Measurements from ENCODE around the gene PTPRJ.
"Not testable (repeated sequence)": the region's sequence is repeated elsewhere in the genome, so short reads cannot be mapped to it uniquely, and the experiment has no call there.

PTPRJ gene

DNA sequence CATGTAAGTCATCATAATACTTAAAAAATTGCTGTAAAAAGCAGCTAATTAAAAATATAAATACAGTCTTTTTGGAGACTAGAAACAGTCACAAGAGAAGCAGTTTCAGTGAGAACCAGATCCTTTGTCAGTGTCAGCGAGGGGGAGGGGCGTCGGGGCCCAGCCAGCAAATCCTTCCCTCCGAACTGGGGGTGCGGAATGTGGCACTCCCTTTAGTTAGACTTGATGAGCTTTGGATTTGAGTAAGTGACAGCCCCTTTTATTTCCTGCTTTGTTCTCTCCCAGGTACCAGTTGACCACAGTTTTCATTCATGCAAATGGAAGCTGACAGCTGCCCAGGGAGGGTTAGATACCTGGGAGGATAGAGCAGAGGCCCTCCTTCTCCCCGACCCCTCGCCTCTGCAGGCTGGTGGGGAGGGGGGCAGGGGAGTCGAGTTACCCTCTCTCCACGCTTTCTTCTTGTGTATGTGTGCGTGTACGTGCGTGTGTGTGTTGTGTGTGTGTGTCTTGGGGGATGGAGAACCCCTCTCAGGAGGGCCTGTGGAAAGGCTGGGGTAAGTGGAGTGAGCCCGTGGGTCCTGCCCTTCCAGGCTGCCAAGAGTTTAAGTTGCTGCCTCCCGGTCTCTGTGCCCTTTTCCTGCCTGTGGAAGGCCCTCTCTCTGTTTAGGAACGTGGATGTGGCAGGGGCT is 38.3 kb downstream of the PTPRJ start:
- no peak for DNase-seq

DNA sequence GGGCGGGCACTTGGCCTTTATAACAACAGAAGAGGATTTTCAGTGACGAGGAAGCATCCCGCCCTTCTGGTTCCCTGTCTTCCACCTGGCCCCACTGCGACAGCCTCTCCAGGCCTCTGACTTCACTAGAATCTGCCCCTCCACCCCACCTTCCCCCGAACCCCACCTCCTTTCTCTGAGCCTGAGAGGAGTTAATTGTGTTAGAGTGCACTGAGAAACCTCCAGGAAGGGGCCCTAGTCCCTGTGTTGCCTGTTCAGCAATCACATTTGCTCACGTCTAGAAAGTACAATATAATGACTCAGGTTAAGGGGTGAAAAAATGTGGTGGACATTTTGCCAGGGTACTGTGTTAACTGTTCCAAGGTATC is 38.8 kb downstream of the PTPRJ start:
- DNase-seq: no peak

DNA sequence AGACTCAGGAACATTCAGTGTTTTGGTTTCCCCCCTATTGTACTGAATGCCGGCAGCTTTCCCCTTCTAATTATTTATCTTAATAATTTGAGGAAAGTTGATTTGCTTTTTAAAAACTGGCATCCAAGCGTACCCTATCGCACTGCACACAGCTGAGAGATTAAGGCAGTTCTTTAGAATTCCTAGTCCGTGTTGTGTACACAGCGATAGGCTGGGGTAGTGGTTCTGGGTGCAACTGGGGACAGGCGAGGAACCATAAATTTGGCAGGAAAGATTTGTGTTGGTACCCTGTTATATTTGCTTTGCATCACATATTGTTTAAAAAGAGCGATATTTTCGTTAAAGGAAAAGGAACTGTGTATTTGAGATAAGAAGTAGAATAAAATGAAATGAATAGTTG is 39.2 kb downstream of the PTPRJ start:
- no peak for DNase-seq

DNA sequence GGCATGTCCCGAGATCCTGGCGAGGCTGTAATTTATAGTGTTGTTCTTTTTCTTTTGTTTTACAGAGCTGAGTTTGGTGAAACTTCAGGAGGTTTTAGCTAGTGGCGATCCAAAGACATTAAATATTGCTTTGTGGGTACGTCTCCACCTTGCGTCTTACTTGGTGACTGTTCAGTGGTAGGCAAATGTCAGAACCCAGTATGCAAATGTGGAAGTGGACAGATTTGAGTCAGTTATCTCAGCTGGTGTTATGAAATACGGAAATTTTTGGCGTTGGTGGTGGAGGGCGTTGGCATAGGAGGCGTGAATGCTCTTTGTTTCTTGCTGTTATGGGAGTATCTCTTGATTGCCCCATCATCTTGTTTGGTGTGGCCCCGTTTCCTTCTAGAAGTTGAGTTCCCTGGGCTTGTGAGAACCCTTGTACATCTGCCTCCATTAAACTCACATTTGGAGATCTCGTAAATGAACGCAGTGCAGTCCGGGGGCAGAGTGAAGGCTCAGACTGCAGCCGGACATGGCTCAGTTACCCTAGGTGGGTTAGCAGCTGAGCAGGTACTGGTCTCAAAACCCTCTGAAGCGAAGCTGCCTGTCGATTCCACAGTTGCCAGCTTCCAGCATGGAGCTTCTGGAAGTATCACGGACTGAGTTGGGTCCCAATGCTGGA is 39.9 kb downstream of the PTPRJ start:
- peak in 1 of 2 experiments; percentile 38 for DNase-seq

DNA sequence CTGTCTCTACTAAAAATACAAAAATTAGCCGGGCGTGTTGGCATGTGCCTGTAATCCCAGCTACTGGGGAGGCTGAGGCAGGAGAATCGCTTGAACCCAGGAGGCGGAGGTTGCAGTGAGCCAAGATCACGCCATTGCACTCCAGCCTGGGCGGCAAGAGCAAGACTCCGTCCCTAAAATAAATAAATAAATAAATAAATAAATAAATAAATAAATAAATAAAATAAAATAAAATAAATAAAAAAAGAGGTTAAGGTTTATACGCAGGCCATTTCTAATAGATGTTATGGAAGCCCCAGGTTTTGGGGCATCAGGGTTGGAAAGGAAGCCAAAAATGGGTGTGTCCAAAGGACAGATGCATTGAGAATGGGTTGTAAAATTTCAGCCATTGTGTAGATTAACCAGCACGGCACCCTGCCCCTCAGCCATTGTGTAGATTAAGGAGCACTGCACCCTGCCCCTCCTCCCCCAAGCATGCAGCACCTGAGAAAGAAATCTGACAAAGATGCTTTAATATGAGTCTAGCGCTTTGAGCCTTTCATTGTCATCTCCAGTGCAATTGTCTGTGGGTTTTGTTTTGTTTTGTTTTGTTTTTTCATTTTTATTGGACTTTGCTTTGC is 41.0 kb downstream of the PTPRJ start:
- DNase-seq: not testable (repeated sequence)

DNA sequence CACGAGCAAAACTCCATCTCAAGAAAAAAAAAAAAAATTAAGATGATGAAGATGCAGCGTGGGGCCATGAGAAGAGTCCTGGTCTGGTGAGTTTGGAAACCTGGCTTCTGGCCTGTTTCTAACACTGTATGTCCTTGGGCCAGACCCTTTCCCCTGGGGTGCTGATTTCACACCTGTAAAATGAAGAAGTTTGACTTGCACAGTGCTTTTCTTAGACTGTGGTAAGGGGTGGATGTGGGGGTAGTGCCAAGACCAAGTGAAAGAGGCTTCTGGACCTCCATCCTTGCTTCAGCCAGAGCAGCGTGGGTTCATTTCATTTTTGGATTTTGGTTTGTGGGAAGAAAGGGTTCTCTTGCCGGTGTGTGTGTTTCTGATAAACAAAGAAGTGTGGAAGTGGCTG is 42.1 kb downstream of the PTPRJ start:
- DNase-seq: no peak

DNA sequence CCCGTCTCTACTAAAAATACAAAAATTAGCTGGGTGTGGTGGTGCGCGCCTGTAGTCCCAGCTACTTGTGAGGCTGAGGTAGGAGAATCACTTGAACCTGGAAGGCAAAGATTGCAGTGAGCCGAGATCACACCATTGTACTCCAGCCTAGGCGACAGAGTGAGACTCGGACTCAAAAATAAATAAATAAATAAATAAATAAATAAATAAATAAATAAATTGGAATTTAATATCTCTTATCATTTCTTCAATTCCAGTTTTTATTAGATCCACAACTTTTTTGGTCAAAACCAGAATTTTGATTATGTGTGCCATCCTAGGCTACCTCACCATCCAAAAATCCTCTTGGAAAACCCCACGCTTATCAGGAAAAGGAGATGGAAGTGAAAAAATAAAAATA is 43.2 kb downstream of the PTPRJ start:
- DNase-seq: not testable (repeated sequence)

DNA sequence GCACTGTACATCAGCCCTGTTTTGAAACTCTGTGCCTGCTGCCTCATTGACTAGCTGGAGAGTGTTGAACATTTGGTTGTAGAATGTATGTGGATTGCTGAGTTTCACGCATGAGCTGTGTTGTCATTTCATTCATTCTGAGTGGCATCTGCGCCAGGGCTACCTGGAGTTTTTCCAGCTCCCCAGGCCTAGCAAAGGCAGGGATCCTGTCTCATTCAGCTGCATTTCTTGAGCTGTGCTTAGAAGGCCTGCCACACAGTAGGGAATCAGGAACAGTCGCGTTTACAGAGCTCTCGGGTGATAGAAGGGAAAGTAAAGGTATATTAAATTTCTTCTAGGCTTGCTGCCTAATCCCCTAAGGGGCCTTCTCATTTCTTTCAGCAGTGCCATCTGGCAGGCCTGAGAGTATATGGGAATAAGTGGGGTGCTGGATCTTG is 44.3 kb downstream of the PTPRJ start:
- DNase-seq: no peak

DNA sequence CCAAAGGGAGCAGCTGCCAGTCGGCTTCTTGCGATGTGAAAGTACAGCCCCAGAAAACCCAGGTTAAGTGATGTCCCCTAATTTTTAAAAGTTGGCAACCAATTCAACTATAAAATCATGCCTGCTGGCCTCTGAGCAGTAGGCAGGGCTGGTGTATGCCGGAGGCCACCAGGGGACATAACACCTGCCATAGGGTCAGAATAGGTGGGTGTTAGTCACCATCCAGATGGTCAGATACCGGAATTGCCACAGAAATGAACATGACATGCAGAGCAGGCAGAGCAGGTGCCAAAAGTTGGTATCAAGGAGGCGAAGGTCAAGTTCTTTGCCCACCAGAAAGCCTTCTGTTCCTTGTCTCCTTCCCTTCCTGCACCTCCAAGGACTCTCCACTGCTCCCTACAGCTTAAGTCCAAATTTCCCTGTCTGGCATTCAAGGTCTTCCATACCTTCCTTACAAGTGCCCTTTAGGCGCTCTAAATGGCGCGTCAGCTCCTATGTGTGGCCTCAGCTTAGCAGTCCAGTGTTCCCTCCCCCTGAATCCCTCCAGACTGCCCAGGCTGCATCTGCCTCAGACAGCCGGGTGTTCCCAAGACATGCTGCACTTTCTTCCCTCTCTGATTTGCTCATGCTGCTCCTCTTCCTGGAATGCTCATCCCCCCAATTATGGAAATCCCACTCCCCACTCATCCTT is 45.1 kb downstream of the PTPRJ start:
- DNase-seq: no peak

DNA sequence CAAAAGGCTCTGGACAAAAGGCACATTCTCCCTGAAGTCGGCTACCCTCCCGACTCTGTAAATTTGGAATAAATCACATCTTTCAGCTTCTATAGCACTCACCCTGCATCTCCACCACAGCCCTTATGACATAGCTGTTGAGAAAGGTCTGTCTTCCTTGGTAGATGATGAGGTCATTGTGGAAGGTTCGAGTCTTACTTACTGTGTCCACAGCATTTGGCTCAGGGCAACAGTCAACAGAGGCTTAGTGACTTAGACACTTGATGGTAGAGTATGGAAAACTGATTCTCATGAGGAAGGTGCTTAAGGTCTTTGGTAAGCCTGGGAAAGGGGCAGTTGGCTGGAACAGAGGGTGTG is 45.6 kb downstream of the PTPRJ start:
- no peak for DNase-seq

DNA sequence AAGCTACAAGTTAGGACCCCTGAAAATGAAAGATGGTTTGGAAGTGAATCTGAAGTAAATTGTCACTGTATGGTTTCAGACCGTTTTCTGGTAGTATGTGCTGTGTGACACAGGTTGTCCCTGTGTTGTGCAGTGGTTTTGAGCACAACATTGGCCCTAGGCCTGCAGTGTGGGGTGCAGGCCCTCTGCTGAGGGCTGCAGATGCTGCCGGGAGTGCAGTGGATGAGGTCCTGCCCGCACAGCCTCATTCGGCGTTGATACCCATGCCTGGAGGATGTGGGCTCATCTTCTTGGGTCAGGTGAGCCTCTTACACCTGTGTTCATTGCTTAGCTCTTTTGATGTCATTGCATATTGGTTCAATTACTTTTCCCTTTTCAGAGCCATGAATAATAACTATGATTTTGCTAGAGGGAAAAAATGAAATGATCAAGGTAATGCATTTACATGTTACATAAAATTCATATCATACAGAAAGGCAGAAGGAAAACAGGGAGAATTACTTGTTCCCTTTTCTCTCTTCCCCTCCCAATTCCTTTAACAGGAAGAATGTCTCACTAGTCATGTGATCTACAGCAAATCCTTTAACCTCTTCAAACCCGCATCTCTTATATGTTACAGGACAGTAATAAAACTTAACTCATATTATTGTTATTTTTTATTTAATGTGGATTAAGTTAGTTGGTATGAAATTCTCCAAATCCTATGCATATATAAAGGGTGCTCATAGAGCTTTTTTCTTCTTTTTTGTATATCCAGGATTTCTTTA is 48.7 kb downstream of the PTPRJ start:
- no peak for DNase-seq

DNA sequence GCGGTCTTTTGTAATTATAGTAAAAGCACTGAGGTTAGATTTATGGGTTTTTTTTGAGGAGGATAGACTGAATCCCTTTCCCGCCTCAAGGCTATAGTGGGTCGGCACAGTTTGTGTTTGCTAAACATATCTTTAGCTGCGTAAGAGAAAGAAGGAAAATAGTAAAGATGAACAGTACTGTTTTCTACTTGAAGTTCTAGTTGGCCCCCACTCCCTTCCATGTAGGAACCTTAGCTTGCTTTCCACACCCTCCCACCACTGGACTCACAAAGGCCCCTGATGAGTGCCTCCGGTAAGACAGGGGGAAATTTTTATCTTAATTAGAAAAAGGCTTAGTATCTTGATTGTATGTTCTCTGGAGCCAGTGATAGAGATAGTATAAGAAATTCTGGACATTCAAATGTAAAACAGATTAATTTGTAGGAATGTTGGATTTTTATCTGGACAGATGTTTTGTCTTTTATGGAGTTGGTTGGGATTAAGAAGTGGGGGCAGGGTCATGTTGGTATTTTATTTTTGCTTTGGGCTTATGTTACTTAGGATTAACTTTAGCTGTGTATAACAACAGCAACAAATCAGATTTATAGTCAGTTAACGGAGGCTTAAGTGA is 49.4 kb downstream of the PTPRJ start:
- no peak for DNase-seq

DNA sequence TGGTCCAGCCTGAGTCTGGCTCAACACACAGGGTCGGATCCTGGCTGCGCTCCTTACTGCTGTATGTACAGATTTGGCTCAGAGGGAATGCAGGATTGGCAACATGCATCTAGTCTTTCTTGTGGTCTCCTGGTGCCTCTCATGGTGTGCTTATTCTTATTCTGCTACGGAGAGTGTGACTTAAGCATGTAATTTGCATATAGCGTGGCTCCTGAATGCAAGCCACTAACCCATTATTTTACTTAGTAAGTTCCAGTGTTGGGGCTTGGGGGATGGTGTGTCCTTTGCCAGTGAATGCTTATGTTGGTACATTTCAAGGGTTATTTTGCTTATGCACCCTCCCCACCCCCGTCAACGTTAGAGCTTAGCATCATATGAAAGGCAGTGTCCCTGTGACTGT is 51.2 kb downstream of the PTPRJ start:
- DNase-seq: no peak

DNA sequence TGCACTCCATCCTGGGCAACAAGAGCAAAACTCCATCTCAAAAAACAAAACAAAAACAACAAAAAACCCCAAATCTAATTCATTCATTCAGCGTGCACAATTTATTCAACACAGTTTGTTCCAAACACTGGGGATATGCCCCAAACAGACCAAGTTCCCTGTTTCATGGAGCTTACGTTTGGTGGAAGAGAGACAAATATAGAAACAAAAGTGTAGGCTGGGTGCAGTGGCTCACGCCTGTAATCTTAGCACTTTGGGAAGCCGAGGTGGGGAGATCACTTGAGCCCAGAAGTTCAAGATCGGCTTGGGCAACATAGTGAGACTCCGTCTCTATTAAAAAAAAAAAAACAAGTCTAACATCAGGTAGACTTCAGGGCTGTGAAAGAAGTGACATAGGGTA is 52.4 kb downstream of the PTPRJ start:
- no peak for DNase-seq

DNA sequence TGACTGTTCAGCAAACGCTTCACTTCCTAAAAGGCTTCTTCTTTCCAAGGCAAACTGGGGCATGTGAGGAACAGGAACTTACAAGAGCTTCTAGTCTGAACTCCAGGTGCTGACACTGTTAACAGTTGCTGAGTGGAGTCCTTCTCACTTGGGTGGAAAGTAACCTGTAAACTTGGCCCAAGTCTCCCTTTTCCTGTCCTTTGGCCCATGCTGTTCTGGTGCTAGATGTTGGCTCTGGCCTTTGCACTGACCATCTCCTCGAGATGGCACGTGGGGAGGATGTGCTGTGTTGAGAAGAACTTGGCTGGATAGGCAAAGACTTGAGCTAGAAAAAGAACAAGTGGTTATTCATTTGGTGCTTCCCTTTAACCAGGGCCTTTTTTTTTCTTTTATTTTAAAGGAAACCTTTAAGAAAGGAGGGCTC is 53.6 kb downstream of the PTPRJ start:
- DNase-seq: no peak

DNA sequence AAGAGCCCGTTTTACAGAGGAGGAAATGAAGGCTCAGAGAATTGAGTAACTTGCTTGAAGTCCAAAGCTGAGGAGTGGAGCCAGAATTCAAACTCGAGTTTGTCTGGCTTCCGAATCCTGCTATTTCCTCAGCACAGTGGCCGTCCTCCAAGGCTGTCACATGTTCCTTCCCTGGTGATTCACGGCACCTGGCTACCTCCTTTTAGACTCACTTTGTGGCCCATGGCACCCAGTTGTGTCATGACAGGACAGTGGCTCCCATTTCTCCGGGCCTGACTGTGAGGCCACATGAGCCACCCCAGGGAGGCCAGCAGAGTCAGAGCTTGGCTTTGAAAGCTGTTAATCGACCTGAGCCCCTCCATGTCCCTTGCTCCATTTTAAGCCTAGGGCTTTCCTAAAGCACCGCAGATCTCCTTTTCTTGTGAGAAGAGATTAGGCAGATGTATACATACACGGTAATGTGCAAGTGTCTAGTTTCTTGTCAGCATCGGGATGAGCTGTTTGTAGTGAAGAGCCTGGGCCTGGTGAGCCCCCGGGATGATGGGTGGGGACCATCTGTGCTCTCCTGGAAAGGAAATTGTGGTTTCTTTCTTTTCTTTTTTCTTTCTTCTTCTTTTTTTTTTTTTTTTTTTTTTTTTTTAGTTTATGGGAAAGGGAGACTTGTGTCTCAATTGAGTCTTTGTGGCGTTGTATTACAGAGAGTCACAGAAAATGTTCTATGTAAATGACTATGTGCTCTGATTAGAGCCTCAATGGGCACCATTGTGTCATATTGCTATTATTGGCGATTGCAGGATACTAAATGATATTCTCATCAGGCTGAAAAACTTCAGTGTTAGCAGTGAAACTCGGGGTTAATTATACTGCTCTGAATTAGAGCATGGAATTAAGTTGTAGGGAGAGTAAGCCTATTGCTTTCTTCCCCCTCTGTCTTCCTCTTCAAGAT is 54.8 kb downstream of the PTPRJ start:
- no peak for DNase-seq

DNA sequence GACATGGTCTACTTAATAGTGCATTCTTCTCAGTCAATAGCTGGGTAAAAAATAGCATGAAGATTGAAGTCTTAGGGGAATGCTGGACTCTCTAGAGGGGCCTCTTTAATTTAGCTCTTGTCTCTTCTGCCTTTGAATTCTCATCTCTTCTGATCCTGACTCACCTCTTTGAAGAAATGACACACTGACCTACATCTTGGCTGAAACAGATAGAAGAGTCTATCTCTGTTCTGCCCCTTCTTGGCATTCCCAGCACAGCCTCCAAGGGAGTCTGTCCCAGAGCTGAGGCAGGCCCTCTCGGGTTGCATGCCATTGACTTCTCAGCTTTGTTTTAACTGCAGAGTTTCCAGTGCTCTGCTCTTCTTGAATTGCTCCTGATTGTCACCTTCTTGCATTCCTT is 55.7 kb downstream of the PTPRJ start:
- no peak for DNase-seq

DNA sequence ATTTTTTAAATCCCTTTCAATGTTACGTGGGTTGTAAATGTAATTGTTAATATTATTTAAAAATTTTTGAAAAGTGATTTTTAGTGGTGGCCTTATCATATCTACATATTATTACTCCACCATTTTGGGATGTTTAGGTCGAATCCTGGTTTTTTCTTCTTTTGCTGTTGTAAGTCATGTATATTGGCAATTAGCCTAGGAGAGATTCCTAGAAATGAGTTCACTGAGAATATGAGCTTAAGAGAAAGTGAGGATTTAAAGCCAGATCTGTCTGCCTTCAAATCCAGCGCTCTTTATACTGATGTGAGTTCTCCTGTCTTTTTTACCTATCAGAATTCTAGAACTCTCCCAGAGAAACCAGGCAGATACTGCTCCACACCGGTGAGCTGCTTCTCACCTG is 56.1 kb downstream of the PTPRJ start:
- DNase-seq: no peak

DNA sequence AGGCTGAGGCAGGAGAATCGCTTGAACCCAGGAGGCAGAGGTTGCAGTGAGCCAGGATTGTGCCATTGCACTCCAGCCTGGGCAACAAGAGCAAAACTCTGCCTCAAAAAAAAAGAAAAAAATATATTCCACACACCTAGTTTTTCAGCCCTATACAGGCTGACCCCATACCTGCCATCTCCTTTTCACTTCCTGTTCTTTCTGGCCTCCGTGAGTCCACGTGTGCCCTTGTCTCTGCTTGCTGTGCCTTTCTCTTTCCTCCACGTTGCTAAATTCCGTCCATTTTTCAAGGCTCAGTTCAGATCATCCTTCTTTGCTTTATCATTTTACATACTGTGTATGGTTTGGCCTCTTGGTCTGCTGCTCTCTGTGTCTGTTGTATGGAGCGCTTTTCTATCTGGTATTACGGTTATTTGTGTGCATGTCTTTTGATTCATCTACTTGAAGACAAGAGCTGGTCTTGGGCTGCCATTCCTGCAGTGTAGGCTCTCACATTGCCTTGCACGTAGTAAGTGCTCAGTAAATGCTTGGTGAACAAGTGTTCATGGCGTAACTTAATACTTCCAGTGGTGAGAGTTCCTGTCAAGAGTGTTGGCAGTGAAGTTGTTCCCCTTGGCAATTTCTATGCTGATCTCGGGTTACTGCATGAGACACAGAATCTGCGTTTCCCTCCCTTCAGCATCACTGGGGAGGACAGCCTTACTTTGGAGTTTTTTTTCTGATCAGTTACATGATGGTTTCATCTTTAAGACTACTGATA is 57.5 kb downstream of the PTPRJ start:
- DNase-seq: no peak

DNA sequence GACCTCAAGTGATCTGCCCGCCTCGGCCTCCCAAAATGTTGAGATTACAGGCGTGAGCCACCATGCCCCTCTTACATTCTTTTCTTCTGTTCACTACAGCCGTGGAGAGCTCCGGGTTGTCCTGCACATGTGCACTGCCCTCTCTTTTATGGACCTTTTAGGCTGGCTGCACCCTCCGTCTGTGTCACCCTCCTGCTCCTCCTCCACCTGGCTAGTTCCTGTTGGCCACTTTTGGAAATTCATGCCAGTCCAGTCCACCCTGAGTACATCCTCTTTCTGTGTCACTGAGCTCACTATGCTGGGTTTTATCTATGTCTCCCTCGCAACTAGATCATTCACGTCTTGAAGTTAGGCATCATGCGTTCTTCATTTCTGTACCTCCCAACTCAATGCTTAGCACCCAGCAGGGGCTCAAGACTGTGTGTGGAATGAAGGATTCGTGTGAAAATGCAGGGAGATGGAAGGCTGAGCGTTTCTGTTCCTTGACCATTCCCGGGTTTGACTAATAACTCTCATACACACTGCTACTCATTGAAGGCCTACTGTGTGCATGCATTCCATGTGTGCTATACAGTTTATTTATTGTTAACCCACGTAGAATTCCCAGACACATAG is 60.6 kb downstream of the PTPRJ start:
- no peak for DNase-seq
